ENCODE measurements around the gene GPR15LG. TPM values are rescaled to one million over a fixed set of nuclear protein-coding genes. Genes with fewer than 3 reads are reported as not detected.

Gene GPR15LG
- total RNA-seq, 2 donors from 2014 or later: 515 to 560 TPM

DNA sequence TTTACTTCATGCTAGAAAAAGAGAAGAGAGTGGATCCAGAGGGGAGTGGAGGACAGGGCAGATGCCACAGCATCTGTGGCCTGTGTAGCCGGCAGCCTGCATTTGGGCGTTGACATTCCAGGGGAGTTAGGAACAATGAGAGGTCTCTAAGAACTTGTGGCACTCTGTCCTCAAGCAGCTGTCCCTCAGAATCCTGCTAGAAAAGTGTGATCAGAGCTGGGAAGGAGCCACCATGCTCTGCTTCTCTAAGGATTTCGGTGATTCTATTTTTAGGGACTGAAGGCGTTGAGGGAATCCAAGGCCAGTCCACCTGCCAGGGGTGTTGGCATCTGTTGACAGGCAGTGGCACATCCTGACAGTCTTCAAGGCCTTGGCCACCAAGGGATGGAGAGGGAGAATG is 44.1 kb downstream of the GPR15LG start:
- no peaks in the 10 kb centered on the region for H3K36me3 ChIP-seq
- no peaks in the 10 kb centered on the region for H3K4me1 ChIP-seq
- no peak overlapping the region for H3K27ac ChIP-seq
- no peak overlapping the region for H3K9ac ChIP-seq (ENCODE audit: low read depth in 2 of 2, low read length in 2 of 2)
- H3K4me3 ChIP-seq: no peak overlapping the region
- DNase-seq: no peak
- intact Hi-C loops (cut with DNase I): no loop called here
- TF ChIP-seq, protein P1, sequence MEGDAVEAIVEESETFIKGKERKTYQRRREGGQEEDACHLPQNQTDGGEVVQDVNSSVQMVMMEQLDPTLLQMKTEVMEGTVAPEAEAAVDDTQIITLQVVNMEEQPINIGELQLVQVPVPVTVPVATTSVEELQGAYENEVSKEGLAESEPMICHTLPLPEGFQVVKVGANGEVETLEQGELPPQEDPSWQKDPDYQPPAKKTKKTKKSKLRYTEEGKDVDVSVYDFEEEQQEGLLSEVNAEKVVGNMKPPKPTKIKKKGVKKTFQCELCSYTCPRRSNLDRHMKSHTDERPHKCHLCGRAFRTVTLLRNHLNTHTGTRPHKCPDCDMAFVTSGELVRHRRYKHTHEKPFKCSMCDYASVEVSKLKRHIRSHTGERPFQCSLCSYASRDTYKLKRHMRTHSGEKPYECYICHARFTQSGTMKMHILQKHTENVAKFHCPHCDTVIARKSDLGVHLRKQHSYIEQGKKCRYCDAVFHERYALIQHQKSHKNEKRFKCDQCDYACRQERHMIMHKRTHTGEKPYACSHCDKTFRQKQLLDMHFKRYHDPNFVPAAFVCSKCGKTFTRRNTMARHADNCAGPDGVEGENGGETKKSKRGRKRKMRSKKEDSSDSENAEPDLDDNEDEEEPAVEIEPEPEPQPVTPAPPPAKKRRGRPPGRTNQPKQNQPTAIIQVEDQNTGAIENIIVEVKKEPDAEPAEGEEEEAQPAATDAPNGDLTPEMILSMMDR (IDR thresholded peaks at IDR 0.05): no peak
- H3K9me3 ChIP-seq: no peaks in the 10 kb centered on the region
- H3K27me3 ChIP-seq: no peaks in the 10 kb centered on the region

DNA sequence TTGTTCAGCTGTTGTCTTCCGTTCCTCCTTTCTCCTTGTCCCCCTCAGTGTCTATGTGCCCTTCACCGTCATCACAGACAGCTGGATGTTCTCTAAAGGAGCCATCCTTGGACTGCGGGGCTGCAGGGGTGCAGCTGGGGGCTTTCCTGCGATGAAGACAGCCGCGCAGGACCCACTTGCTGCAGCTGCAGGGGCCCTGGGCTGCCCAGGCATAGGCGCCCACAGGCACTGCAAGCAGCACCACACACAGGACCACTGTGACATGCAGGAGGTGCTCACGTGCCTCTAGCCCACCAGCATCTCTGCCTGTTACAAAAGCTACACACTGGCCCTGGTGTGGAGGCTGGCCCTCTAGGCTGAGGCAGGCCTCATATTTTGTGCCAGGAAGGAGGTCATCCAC is 48.3 kb downstream of the GPR15LG start:
- H3K27ac ChIP-seq: no peak overlapping the region
- DNase-seq: no peak
- no peaks in the 10 kb centered on the region for H3K27me3 ChIP-seq
- intact Hi-C loops (cut with DNase I): no loop called here
- H3K4me1 ChIP-seq: no peaks in the 10 kb centered on the region
- H3K4me3 ChIP-seq: no peak overlapping the region
- H3K36me3 ChIP-seq: no peaks in the 10 kb centered on the region
- no peaks in the 10 kb centered on the region for H3K9me3 ChIP-seq
- no peak overlapping the region for H3K9ac ChIP-seq (ENCODE audit: low read depth in 2 of 2, low read length in 2 of 2)
- TF ChIP-seq, protein P1 (IDR thresholded peaks at IDR 0.05): no peak

DNA sequence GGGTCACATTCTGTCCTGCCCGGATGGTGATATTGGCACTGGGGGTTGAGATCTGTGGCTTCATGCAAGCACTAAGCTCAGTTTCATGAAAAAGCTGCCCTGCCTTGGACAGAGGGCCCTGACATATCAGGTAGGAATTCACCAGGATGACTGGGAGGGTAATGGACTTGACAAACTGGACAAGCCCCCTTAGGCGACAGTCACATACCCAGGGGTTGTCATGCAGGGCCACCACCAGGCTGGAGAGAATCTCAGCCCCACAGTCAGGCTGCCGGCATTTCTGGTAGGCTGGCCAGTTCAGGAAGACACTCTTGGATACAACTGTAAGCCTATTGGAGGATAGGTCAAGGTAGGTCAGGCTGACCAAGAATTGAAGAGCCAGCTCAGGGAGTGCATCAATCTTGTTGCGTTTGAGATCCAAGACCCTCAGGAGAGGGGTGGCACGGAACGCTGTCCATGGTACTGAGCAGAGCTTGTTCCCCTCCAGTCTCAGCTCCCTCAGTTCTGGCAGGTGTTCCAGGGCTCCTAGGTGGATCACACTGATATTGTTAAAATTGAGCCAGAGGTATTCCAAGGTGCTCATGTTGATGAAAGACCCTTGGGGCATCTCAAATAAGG is 50.9 kb downstream of the GPR15LG start:
- no peak for DNase-seq
- TF ChIP-seq, protein P1 (IDR thresholded peaks at IDR 0.05): no peak
- intact Hi-C loops (cut with DNase I): no loop called here
- Histone ChIP-seq H3K36me3 (no peaks in the 10 kb centered on the region), H3K27me3 (no peaks in the 10 kb centered on the region), H3K9me3 (no peaks in the 10 kb centered on the region), H3K27ac (no peak overlapping the region), H3K9ac (ENCODE audit: low read depth in 2 of 2, low read length in 2 of 2) (no peak overlapping the region), H3K4me3 (no peak overlapping the region), H3K4me1 (no peaks in the 10 kb centered on the region)

DNA sequence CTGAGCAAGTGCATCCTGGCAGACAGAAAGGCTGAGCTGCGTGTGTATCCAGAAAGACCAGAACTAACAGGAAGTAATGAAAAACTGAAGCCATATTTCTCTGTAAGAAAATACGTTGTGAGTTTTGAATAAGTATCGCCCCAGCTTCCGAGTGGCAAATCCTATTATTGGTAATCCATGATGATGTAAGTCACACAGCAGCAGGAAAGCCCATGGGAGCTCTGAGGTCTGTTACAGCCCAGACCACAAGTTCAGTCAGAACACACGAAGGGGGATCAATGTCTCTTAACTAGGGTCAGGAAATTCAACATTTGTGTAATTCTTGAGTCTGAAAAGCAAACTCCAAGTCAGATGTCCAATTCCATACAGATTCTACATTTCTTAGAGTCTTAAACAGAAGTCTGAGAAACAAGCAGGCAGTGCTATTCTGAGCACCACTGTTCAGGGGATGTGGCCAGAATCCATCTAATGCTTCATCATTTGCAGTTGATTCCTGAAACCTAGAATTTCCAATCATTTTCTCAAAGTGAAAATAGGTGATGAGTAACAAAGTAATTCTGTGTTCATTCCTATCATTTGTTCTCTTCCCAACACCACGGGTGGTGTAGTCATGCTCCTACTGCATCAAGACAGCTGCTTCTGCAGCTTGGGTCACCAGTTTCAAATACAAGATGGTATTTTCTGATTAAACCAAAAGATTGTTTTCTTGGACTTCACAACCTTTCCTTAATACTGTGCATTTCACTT is 52.0 kb downstream of the GPR15LG start, which contains the start of gene LRIT2:
Gene LRIT2 (minus strand): TSS at position 118 of the 747 bp plus-strand sequence. CDS start 24 bp downstream, at position 94.
- TF ChIP-seq, protein P1 (IDR thresholded peaks at IDR 0.05): no peak
- H3K36me3 ChIP-seq: no peaks in the 10 kb centered on the region
- intact Hi-C loops (cut with DNase I): no loop called here
- H3K27me3 ChIP-seq: no peaks in the 10 kb centered on the region
- DNase-seq: no peak
- no peaks in the 10 kb centered on the region for H3K4me1 ChIP-seq
- H3K9ac ChIP-seq (ENCODE audit: low read depth in 2 of 2, low read length in 2 of 2): no peak within 1 kb of the TSS
- no peak within 1 kb of the TSS for H3K27ac ChIP-seq
- H3K9me3 ChIP-seq: no peaks in the 10 kb centered on the region
- H3K4me3 ChIP-seq: no peak within 1 kb of the TSS

DNA sequence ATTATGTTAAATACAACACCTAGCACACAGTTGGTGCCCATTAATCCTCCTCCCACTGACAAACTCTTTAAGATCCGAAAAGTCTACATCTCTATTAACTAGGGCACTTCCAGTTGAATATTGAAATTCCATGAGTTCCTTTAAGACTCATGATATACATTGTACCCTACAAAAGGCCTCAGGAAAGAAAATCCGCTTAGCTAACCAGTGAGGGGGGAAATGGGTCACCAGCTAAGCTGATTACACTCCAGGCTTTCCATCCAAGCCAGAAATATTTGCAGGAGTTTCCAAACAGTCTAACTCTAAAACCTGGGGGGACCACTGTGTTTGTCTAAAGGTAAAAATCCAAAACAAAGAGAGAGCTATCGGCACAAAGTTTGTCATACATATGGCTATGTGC is 53.0 kb downstream of the GPR15LG start:
- H3K27ac ChIP-seq: no peak overlapping the region
- intact Hi-C loops (cut with DNase I): no loop called here
- H3K9ac ChIP-seq (ENCODE audit: low read depth in 2 of 2, low read length in 2 of 2): no peak overlapping the region
- H3K27me3 ChIP-seq: no peaks in the 10 kb centered on the region
- TF ChIP-seq, protein P1 (IDR thresholded peaks at IDR 0.05): no peak
- no peak for DNase-seq
- no peak overlapping the region for H3K4me3 ChIP-seq
- H3K9me3 ChIP-seq: no peaks in the 10 kb centered on the region
- H3K4me1 ChIP-seq: no peaks in the 10 kb centered on the region
- H3K36me3 ChIP-seq: no peaks in the 10 kb centered on the region
